ENCODE data around the gene P2RY14.
"Not testable (repeated sequence)": the region's sequence is repeated elsewhere in the genome, so short reads cannot be mapped to it uniquely, and the experiment has no call there.

P2RY14 gene

GRCh38 chr3:151265166-151265565 is 13.2 kb downstream of the P2RY14 start:
- in situ Hi-C loops (cut with MboI; ENCODE audit: low sequenced_read_pairs), result no loop called here

DNA sequence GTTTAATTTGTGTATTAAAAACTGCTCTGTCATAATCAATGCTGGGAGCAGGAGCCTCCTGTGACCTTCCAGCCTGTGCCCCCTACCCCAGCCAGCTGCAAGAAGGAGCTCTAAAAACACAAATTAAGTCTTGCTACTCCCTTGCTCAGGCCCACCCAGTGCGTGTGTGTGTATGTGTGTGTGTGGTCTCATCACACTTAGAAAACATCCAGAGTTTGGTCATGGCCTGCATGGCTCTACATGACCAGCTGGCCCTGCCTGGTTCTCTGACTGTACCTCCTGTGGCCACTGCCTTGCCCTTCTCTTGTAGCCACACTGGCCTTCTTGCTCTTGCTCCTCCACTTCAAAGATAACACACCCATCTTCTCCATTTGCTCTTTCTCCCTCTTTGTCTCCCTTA is 13.7 kb downstream of the P2RY14 start:
- in situ Hi-C loops (cut with MboI; ENCODE audit: low sequenced_read_pairs), result no loop called here

DNA sequence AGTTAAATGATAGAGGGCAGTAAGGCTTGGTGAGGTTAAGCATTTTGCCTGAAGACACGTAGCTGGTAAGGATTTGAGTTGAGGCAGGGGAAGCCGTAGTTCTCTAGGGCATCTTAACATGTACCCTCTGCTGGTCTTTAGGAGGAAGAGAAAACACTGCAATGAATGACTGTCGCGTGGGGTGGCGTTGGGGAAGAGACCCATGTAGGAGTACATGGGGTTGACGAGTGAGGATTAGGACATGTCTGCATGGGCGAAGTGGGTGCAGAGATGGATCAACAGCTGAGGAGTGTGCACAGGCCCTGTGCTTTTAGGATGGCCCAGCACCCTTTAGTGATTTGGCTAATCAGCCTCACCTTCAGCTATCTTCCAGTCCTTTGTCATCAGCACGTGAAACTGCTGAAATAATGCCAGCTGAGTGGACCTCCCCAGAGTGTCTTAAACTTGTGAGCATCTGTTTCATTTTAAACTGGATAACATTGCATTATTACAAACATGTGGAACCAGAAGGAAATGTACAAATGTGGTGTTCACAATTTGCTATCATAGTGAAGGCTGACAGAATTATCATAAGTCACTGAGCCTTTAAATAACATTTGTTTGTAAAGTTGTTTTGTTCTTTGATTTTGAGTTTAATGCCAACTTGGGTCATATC is 15.3 kb downstream of the P2RY14 start:
- in situ Hi-C loops (cut with MboI; ENCODE audit: low sequenced_read_pairs), result no loop called here

DNA sequence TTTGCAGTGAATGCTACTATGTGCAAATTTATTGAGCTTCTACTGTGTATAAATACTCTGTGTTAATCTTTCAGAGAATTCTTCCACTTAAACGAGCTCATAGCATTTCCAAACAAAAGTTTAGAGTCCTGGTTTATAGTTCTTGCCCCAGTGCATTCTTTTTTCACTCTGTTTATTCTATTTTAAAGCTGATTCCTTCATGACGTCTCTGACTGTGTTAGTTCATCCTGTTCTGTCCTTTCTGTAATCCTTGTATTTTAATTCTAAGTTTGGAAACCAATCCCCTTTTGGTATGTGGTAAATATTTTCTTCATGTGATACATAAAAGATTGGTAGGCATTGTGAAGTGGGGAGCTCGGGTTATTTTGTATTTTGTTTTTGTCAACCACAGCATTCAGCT is 18.7 kb downstream of the P2RY14 start:
- in situ Hi-C loops (cut with MboI; ENCODE audit: low sequenced_read_pairs), result no loop called here

- in situ Hi-C loops (cut with MboI; ENCODE audit: low sequenced_read_pairs), result no loop called here
Observed at GRCh38 chr3:151256749-151257148, 21.6 kb downstream of the P2RY14 start.

DNA sequence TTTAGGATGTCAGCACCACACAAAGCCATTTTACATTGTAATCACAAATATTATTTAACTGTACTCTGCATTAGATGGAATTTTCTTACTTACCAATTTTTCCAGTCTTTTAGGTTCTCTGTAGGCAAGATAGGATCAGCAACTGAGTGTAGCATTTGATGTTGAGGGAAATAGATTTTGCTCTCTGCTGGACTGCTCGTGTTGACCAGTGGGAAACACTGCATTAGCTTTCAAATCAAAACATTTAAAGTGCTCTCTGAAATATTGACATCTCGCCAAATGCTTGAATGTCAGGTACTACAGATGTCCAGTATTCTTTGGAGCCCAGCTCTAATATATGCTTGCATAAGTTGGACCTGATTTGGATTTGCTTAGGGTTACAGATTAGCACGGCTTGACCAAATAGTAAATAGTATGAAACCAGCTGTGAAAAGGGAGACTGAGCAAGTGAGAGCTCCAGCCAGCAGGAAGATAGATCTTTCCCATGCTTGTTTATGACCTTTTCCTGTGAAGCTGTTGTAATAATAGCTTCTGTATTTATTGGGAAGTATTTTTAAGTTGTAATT is 29.5 kb downstream of the P2RY14 start:
- in situ Hi-C loops (cut with MboI; ENCODE audit: low sequenced_read_pairs), result no loop called here

- in situ Hi-C loops (cut with MboI; ENCODE audit: low sequenced_read_pairs), result not testable (repeated sequence)
Observed at GRCh38 chr3:151242006-151242405, 36.3 kb downstream of the P2RY14 start.

- in situ Hi-C loops (cut with MboI; ENCODE audit: low sequenced_read_pairs), result no loop called here
Observed at GRCh38 chr3:151236736-151237135, 41.6 kb downstream of the P2RY14 start.

- in situ Hi-C loops (cut with MboI; ENCODE audit: low sequenced_read_pairs), result no loop called here
Observed at GRCh38 chr3:151236316-151236715, 42.0 kb downstream of the P2RY14 start.

DNA sequence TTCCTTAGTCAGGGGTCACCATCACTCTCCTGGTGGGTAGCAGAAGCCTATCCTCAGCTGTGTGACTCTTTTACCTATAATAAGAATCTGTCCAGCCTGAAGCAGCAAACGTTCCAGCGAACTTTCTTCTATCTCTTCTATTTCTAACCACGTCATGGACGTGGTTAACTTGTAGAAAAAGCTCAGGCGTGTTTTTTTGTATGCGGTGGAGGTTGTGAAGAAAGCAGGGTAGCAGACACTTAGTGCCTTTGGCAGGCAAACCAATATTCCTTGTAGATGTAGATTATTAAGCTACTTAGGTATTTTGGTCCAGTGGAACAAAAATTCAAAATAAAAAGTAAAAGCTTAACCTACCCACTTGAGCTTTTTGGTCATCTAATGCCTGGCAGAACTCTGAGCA is 43.5 kb downstream of the P2RY14 start:
- in situ Hi-C loops (cut with MboI; ENCODE audit: low sequenced_read_pairs), result no loop called here

DNA sequence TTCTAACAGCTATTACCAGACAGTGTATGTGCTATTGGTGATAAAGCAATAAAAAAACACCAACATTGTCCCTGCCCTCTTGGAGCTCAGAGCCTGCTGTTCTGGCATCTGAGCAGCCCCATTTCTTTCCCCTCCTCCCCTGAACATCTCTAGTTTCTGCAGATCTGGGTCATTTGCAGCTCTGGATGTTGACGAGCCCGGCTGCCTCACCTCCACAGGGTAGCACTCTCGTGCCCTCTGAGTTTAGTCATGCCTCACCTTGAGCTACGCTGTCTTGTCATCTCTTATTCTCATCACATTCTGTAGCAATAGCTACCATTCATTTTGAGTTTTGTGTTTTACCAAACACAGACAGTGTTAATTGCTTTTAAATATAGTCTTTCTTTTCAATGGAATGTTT is 45.4 kb downstream of the P2RY14 start:
- in situ Hi-C loops (cut with MboI; ENCODE audit: low sequenced_read_pairs), result no loop called here

GRCh38 chr3:151232403-151232802 is 45.9 kb downstream of the P2RY14 start:
- in situ Hi-C loops (cut with MboI; ENCODE audit: low sequenced_read_pairs), result not testable (repeated sequence)

GRCh38 chr3:151230646-151231045 is 47.7 kb downstream of the P2RY14 start:
- in situ Hi-C loops (cut with MboI; ENCODE audit: low sequenced_read_pairs), result no loop called here

DNA sequence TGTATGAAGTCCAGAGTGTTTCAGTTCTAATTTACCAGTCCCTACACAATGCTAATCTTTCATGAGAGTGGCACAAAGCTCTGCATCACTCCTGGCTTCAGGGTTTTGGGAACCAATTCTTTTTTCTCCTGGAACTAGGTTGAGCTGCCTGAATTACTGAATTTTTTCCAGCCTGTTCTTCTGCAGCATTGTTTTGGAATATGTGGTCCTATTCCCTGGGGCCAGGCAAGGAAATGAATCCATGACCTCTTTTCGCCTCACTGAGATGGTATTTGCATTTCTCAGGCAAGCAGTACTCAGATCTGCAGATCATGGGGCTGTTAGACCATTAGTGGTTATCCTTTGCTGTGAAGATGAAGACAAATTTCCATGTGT is 49.7 kb downstream of the P2RY14 start:
- in situ Hi-C loops (cut with MboI; ENCODE audit: low sequenced_read_pairs), result no loop called here

DNA sequence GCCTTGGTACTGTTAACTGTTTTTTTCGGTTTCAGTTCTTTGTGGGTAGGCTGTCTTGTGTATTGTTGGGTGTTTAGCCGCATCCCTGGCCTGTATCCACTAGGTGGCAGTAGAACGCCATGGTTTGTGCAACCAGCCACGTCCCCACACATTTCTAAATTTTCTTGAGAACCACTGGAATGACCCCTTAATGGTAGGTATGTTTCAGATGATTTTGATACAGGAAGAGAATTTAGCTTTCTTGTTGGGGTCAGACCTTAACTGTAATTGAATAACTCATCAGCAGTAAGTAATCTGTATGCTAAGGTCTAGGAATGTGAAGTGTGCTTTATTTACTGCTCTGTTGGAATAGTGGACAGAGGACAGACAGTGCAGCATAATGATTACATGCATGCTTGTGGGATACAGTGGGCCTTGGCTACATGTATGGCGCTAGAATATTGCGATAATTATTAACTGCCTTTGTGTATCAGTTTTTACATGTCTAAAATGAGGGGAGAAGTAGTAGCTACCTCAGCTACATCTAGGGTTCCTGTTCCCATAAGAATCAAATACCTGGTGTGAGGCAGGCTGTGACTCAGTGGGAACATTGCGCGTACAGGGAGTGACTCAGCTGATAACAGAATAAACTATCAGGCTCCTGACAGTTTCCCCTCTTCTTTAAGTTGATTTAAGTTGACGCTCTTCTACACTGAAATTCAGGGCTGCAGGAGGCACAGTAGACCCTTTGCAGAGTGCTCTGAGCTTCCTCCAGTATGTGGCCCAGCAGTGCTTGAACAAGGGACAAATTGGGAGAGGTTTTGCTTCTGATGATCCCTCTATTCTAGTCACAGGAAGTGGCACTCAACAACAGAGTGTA is 50.3 kb downstream of the P2RY14 start:
- in situ Hi-C loops (cut with MboI; ENCODE audit: low sequenced_read_pairs), result no loop called here

GRCh38 chr3:151227266-151227806 is 51.0 kb downstream of the P2RY14 start:
- in situ Hi-C loops (cut with MboI; ENCODE audit: low sequenced_read_pairs), result no loop called here

- in situ Hi-C loops (cut with MboI; ENCODE audit: low sequenced_read_pairs), result no loop called here
Observed at GRCh38 chr3:151226825-151227224, 51.5 kb downstream of the P2RY14 start.

DNA sequence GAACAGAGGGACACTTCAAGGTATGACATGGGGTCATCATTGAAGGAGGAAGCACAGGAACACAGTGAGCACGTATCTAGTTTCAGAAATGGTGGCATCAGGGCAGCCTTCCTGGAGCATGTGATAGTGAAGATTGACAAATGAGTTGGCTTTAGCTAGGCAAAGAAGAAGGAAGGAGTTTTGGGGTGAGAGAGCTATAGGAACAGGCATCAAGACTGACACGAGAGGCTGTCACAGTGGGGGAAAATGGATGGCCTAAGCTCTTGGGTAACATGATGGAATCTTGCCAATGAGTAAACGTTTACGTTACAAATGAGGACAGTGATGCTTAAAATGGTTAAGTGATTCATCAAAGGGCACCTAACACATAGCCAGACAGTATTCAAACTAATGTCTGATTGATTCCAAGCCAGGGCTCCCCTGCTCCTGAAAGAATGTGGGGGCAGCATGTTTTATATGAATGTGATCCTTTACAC is 52.2 kb downstream of the P2RY14 start:
- in situ Hi-C loops (cut with MboI; ENCODE audit: low sequenced_read_pairs), result no loop called here

DNA sequence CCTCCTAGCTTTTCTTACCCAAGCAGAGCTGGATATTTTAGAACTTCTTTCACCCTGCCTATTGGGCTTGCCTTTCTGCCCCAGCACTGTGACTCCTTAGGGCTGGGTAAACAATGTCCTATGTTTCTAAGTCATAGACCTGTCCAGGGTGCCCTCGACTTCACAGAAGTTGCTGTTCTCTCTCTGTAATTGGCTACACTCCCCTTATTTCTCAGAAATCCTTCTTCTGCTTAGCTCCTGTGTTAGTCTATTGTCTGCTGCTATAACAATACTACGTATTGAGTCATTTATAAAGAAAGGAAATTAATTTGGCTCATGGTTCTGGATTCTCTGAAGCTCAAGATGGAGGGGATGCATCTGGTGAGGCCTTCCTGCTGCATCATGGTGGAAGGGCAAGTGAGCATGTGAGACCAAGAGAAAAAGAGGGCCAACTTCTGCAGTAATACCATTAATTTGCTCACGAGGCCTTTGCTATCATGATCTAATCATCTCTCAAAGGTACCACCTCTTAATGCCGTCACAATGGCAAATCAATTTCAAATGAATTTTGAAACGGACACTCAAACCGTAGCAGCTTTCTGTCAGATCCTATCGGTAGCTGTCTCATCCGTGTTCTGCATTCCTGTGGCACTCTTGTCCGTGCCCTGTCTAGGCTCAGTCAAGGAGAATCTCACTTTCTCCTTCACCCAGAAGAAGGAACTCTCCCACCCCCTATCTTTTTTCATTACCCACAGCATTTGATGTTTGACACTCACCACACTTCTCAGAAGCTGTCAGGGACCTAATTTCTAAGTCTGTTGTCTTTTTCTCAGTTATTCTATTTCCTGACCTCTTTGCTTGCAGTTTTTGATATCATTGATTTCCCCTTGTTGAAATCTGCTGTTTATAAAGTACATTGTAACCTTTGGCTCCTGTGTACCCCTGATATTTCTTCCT is 53.0 kb downstream of the P2RY14 start:
- in situ Hi-C loops (cut with MboI; ENCODE audit: low sequenced_read_pairs), result no loop called here

DNA sequence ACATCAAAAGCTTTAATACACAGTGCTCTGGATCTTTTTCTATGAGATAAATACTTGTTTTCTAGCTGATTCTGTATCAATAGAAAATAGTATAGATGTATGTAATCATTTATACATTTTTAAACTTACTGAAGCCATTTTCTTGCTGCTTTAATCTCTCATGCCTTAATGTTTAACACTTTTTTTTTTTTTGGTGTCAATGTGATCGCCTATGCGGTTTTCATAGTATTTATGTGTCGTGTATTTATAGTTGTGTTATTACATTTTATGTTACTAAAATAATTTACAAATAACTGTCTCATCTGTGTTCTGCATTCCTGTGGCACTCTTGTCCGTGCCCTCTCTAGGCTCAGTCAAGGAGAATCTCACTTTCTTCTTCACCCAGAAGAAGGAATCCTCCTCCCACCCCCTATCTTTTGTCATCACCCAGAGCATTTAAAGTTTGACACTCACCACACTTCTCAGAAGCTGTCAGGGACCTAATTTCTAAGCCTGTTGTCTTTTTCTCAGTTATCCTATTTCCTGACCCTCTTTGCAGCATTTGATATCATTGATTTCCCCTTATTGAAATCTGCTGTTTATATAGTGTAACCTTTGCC is 54.0 kb downstream of the P2RY14 start:
- in situ Hi-C loops (cut with MboI; ENCODE audit: low sequenced_read_pairs), result no loop called here
